DOHH2 (cell line): ENCODE results near the gene MARCHF6.
"Not testable (repeated sequence)": the region's sequence is repeated elsewhere in the genome, so short reads cannot be mapped to it uniquely, and the experiment has no call there.

ENCODE experiments used
- H3F3A ChIP-seq: fragments of 200-600 bp; sonication (generic), shearing (Covaris generic); 2 replicates; pipeline ENCODE4 v1.6.0; 2016; ENCODE audit warnings: antibody characterized with exemption, mild to moderate bottlenecking; ENCODE audit not compliant: control insufficient read depth, insufficient read depth
- H3K27ac ChIP-seq: fragments of 200-600 bp; sonication (generic); 2 replicates; pipeline ENCODE4 v1.5.1; 2014; ENCODE audit warnings: low read depth, mild to moderate bottlenecking, low read length, moderate library complexity
- H3K27me3 ChIP-seq: fragments of 200-600 bp; sonication (generic); 2 replicates; pipeline ENCODE4 v1.6.1; 2014; ENCODE audit warnings: mild to moderate bottlenecking, low read length, mixed read lengths; ENCODE audit not compliant: control insufficient read depth
- H3K36me3 ChIP-seq: fragments of 200-600 bp; sonication (generic); 2 replicates; pipeline ENCODE4 v1.6.1; 2014; ENCODE audit warnings: mild to moderate bottlenecking, low read length, moderate library complexity, mixed read lengths; ENCODE audit not compliant: control insufficient read depth
- H3K4me1 ChIP-seq: fragments of 200-600 bp; sonication (generic); 2 replicates; pipeline ENCODE4 v1.6.1; 2014; ENCODE audit warnings: mild to moderate bottlenecking, low read length, mixed read lengths; ENCODE audit not compliant: control insufficient read depth
- H3K4me2 ChIP-seq: fragments of 200-600 bp; sonication (generic); 2 replicates; pipeline ENCODE4 v1.6.0; 2014; ENCODE audit warnings: mild to moderate bottlenecking, low read length, moderate library complexity
- H3K4me3 ChIP-seq: fragments of 200-600 bp; sonication (generic); 2 replicates; pipeline ENCODE4 v1.5.1; 2014; ENCODE audit warnings: mild to moderate bottlenecking, low read length, mixed read lengths
- H3K79me2 ChIP-seq: fragments of 200-600 bp; sonication (generic); 2 replicates; pipeline ENCODE4 v1.6.1; 2014; ENCODE audit warnings: mild to moderate bottlenecking, low read length, mixed read lengths; ENCODE audit not compliant: control insufficient read depth
- H3K9me2 ChIP-seq: fragments of 200-600 bp; sonication (generic); replicated peaks from 2 replicates; pipeline ENCODE4 v1.6.1; 2014; ENCODE audit warnings: mild to moderate bottlenecking, low read length, mixed read lengths; ENCODE audit not compliant: control insufficient read depth
- H3K9me3 ChIP-seq: fragments of 200-600 bp; sonication (generic); 2 replicates; pipeline ENCODE4 v1.6.1; 2014; ENCODE audit warnings: antibody characterized with exemption, low read length, mixed read lengths; ENCODE audit not compliant: control insufficient read depth, insufficient read depth
- H4K20me1 ChIP-seq: fragments of 200-600 bp; sonication (generic); 2 replicates; pipeline ENCODE4 v1.6.0; 2014; ENCODE audit warnings: low read depth, mild to moderate bottlenecking, antibody characterized with exemption, low read length, moderate library complexity; ENCODE audit not compliant: control insufficient read depth, insufficient read depth
- EZH2phosphoT487 ChIP-seq: fragments of 200-600 bp; sonication (generic); IDR thresholded peaks from 2 replicates; pipeline ENCODE4 v1.6.1; 2017; ENCODE audit warnings: borderline replicate concordance, mild to moderate bottlenecking, antibody characterized with exemption, low read length, moderate library complexity, mixed read lengths
- TF ChIP-seq, protein P1 (sequence below): fragments of 200-600 bp; sonication (generic); IDR thresholded peaks from one replicate; pipeline ENCODE4 v1.5.1; 2014; ENCODE audit warnings: antibody characterized with exemption, mild to moderate bottlenecking, low read depth, low read length; ENCODE audit not compliant: poor library complexity, severe bottlenecking

Gene MARCHF6

DNA sequence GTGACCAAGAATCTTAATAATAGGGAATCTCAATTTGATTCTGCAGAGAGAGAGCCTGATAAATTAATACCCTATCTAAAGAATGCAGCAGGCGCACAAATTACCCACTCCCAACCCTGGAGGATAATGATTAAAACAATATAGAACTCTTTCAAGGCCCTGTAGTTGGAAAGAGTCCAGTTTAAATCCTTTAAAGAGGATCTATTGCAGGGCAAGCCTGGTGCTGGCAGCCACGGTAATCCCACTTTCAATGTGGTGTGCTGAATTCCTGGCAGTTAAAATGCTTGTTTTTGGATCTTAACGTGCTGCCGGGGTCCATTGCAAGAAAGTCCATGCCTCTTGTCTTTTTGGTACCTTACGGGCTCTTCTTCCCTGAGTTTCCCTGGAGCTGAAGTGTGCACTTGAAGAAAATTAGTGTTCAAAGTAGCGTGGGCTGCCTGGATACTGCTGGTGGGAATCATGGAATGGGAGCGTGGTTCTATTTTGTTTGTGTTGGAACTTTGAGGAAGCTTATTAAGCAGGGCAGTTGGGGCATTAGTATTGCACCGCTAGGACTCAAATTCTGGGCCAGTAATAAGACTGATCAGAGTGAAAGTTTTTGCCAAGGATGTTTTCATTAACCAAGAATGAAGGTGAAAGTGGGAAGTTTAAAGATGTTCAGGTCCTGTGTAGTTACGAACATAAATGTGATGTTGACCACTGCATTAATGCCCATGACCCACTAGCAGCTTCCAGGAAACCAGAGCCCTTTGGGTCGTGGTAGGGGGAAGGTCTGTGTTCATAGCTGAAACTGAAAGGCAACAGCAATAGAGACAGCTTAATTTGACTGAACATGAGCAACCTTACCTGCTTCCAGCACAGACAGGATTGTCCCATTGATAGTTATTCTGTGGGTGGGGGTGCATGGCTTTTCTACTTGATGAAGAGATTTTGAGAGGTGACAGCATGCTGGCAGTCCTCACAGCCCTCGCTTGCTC, 20.8 kb downstream of the MARCHF6 start:
- no peak overlapping the region for H3K4me3 ChIP-seq
- H3K9me2 ChIP-seq: no peaks in the 10 kb centered on the region
- H3K9me3 ChIP-seq: no peaks in the 10 kb centered on the region

GRCh38 chr5:10375146-10375545, 21.7 kb downstream of the MARCHF6 start:
- not testable (repeated sequence) for H3K27me3 ChIP-seq, H3K9me2 ChIP-seq, H3K9me3 ChIP-seq, H3F3A ChIP-seq, H3K27ac ChIP-seq, H4K20me1 ChIP-seq, H3K4me3 ChIP-seq, H3K4me1 ChIP-seq, H3K4me2 ChIP-seq
- Histone ChIP-seq H3K79me2 (peaks cover 83% of the 10 kb centered on the region), H3K36me3 (peaks cover 20% of the 10 kb centered on the region)

More for the DNA sequence above, 20.8 kb downstream of the MARCHF6 start:
- H3K79me2 ChIP-seq: peaks cover 90% of the 10 kb centered on the region
- H3F3A ChIP-seq: peaks cover 4% of the 10 kb centered on the region
- H3K36me3 ChIP-seq: peaks cover 18% of the 10 kb centered on the region
- no peaks in the 10 kb centered on the region for H3K4me1 ChIP-seq
- no peak overlapping the region for H3K4me2 ChIP-seq
- peaks cover 10% of the 10 kb centered on the region; the same call in 1 of the 2 replicates for H4K20me1 ChIP-seq
- no peak for TF ChIP-seq EZH2phosphoT487
- TF ChIP-seq, protein P1, sequence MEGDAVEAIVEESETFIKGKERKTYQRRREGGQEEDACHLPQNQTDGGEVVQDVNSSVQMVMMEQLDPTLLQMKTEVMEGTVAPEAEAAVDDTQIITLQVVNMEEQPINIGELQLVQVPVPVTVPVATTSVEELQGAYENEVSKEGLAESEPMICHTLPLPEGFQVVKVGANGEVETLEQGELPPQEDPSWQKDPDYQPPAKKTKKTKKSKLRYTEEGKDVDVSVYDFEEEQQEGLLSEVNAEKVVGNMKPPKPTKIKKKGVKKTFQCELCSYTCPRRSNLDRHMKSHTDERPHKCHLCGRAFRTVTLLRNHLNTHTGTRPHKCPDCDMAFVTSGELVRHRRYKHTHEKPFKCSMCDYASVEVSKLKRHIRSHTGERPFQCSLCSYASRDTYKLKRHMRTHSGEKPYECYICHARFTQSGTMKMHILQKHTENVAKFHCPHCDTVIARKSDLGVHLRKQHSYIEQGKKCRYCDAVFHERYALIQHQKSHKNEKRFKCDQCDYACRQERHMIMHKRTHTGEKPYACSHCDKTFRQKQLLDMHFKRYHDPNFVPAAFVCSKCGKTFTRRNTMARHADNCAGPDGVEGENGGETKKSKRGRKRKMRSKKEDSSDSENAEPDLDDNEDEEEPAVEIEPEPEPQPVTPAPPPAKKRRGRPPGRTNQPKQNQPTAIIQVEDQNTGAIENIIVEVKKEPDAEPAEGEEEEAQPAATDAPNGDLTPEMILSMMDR: no peak
- no peak overlapping the region for H3K27ac ChIP-seq
- H3K27me3 ChIP-seq: no peaks in the 10 kb centered on the region

DNA sequence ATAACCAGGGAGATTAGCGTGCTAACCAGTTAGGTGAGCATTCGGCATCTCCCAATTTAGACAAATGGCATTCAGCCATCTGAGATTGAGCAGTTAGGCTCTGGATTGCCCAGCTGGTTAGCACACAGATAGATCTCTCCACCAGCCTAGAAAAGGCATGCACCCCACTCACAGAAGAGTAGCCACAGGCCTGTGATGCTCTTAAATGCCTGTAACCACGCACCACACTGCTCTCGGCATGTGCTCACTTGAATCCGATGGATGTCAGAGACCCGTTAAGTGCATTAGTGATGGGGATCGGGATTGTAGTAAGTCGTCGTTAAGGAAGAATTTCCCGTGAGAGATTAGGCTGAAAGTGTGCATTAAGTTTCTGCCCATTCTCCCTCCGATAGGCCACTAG, 23.0 kb downstream of the MARCHF6 start:
- Histone ChIP-seq H3K79me2 (peaks cover 74% of the 10 kb centered on the region), H3F3A (peaks cover 4% of the 10 kb centered on the region), H3K9me3 (no peaks in the 10 kb centered on the region), H3K36me3 (peaks cover 30% of the 10 kb centered on the region), H3K4me2 (no peak overlapping the region), H4K20me1 (peaks cover 9% of the 10 kb centered on the region; the same call in 1 of the 2 replicates), H3K4me1 (no peaks in the 10 kb centered on the region), H3K27ac (no peak overlapping the region), H3K27me3 (no peaks in the 10 kb centered on the region), H3K9me2 (no peaks in the 10 kb centered on the region), H3K4me3 (no peak overlapping the region)
- no peak for TF ChIP-seq EZH2phosphoT487
- TF ChIP-seq, protein P1: no peak

- Histone ChIP-seq H3K36me3 (peaks cover 35% of the 10 kb centered on the region), H3K4me2 (no peak overlapping the region), H3F3A (peaks cover 4% of the 10 kb centered on the region), H3K4me3 (no peak overlapping the region), H3K27me3 (no peaks in the 10 kb centered on the region), H3K79me2 (peaks cover 68% of the 10 kb centered on the region), H4K20me1 (peaks cover 4% of the 10 kb centered on the region; the same call in 1 of the 2 replicates), H3K9me3 (no peaks in the 10 kb centered on the region), H3K9me2 (no peaks in the 10 kb centered on the region), H3K27ac (no peak overlapping the region), H3K4me1 (no peaks in the 10 kb centered on the region)
- TF ChIP-seq, protein P1: no peak
- TF ChIP-seq EZH2phosphoT487: no peak
These were observed 23.6 kb downstream of the MARCHF6 start for GRCh38 chr5:10377081-10377480.
